GM18505 (cell line): ENCODE measurements around the gene TENT4B.

Source experiments
- ATAC-seq: cut with Tn5 transposase; IDR thresholded peaks from one replicate; pipeline ENCODE4 v1.9.1; 2021; ENCODE audit not compliant: unreplicated experiment
- POLR2A ChIP-seq: IDR thresholded peaks from 4 replicates; pipeline ENCODE4 v1.6.1; 2011; ENCODE audit warnings: borderline replicate concordance; ENCODE audit not compliant: insufficient read depth, insufficient read length; ENCODE audit errors: extremely low read depth

The TENT4B gene

GRCh38 chr16:50244140-50244503 is 91.0 kb downstream of the TENT4B start:
- ATAC-seq = no peak
- no peak for TF ChIP-seq POLR2A

- ATAC-seq = no peak
- no peak for TF ChIP-seq POLR2A
Observed at GRCh38 chr16:50244504-50245416, 91.7 kb downstream of the TENT4B start.

GRCh38 chr16:50245417-50246298 is 92.6 kb downstream of the TENT4B start:
- ATAC-seq = peak; percentile 75
- TF ChIP-seq POLR2A = no peak

- ATAC-seq = peak; percentile 38
- no peak for TF ChIP-seq POLR2A
Observed at GRCh38 chr16:50246299-50247122, 93.4 kb downstream of the TENT4B start.

DNA sequence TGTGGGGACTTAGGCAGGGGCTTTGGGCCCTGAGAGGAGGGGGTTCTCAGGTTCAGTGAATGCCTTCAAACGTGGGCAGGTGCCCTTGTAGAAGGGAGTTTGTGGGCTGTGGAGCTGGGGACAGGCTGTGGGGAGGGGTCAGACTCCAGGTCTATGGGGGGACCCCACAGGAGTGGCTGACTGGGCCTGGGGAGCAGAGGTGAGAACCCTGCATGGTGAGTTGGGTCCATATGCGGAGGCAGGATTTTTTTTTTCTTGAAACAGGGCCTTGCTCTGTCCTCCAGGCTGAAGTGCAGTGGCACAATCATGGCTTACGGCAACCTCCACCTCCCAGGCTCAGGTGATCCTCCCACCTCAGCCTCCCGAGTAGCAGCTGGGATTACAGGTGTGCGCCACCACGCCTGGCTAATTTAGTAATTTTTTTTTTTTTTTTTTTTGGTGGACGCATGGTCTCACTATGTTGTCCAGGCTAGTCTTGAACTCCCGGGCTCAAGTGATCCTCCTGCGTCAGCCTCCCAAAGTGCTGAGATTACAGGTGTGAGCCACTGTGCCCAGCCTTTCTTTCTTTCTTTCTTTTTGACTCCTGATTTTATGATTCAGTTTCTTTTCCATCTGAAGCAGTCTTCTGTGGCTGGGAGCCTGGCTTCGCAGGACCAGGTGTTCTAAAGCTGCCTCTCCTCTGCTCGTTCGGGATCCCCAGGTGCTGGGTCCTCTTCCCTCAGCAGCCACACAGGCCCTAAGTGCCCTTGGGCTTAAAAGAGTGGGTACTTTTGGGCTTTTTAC is 94.2 kb downstream of the TENT4B start:
- no peak for TF ChIP-seq POLR2A
- no peak for ATAC-seq

DNA sequence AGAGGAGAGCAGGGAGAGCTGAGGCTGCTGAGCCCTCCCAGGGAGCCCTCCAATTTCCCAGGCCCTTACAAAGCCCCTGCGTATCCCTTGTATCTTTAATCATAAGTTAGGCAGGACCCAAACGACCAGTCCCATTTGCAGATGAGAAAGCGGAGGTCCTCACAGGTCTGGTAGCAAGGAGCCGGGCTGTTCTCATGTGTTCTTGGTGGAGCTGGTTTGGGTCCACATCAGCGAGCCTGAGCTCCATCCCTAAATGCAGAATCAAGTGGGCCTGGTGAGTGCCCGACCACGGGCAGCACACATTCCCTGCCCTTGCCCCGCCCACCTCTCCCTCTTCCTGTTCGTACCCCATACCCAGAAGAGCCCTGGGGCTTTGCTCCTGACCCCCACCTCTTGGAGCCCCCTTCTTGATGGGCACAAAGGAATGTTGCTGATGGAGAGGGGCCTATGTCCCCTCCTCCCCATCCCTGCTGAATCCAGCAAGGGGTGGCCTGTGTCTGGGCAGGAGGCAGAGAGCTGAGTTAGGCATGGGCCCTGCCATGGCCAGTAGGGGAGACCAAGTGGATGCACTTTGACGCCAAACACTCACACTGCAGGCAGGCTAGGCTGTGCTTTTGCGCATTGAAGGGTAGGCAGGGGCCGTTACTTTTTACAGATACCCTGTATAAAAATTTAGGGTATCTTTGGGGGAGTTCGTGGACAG is 95.0 kb downstream of the TENT4B start:
- ATAC-seq = no peak
- no peak for TF ChIP-seq POLR2A

DNA sequence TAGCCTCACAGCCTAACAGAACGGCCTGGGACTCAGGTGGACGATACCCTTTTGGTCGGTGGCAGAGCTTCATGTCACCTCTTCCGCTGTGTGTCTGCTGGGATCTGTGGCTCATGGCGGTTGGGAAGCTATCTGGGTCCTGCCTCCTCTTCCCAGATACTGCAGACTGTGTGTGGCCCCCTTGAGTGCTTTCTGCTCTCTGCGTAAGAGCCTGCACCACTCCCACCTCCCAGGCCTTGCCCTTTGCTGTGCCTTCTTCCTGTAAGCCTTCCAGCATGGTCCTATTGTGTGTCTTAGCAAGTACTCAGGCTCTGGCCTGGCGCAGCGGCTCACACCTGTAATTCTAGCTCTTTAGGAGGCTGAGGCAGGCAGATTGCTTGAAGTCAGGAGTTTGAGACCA is 95.7 kb downstream of the TENT4B start:
- ATAC-seq = no peak
- TF ChIP-seq POLR2A = no peak

GRCh38 chr16:50251375-50252081 is 98.4 kb downstream of the TENT4B start:
- no peak for TF ChIP-seq POLR2A
- no peak for ATAC-seq

GRCh38 chr16:50252082-50252611 is 99.0 kb downstream of the TENT4B start:
- no peak for ATAC-seq
- no peak for TF ChIP-seq POLR2A

GRCh38 chr16:50252874-50253513 is 99.9 kb downstream of the TENT4B start:
- no peak for ATAC-seq
- no peak for TF ChIP-seq POLR2A

GRCh38 chr16:50253514-50253910 is 100.4 kb downstream of the TENT4B start:
- TF ChIP-seq POLR2A = no peak

GRCh38 chr16:50254072-50254471 is 101.0 kb downstream of the TENT4B start:
- no peak for TF ChIP-seq POLR2A
- no peak for ATAC-seq

More at GRCh38 chr16:50253514-50253910, 100.4 kb downstream of the TENT4B start:
- no peak for ATAC-seq
